ENCODE results near the gene MAP4K4. TPM values are rescaled to one million over a fixed set of nuclear protein-coding genes. Genes with fewer than 3 reads are reported as not detected.

Gene MAP4K4
- total and polyA plus RNA-seq, 2 of the 13 experiments (the other 11 are each of a cell fraction or from before 2014, with no cell fraction given) = 105 to 264 TPM

DNA sequence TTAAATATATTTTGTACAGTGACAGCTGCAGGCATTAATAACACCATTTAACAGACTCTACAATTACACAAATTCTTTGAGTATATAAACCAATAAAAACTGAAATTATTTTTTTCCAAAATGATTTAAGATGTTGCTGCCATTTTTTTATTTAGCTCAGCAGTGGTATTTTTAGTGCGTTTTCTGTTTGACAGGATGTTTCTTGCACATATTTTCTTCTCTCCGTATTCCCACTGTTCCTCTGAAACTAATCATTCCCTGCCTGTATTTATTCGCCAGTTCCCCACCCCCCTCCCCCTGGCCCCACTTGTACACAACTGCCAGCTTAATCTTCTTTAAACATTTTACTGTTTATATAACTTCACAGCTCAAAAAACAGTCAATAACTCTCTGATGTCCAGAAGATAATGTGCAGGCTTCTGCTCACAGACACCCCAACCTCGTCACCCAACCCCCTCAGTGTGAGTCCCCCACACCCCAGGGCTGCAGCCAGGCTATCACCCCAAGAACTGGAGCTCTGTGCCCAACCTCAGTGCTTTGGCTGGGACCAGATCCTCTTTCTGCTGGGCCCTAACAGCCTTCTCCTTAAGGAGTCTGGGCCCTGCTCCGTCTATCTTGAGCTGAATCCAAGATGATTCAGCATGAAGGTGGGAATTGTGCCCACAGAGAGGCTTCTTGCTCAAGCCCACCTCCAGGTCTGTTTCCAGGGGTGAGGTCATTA is 41.6 kb upstream of the MAP4K4 start (continued):
- TF ChIP-seq, protein P1, sequence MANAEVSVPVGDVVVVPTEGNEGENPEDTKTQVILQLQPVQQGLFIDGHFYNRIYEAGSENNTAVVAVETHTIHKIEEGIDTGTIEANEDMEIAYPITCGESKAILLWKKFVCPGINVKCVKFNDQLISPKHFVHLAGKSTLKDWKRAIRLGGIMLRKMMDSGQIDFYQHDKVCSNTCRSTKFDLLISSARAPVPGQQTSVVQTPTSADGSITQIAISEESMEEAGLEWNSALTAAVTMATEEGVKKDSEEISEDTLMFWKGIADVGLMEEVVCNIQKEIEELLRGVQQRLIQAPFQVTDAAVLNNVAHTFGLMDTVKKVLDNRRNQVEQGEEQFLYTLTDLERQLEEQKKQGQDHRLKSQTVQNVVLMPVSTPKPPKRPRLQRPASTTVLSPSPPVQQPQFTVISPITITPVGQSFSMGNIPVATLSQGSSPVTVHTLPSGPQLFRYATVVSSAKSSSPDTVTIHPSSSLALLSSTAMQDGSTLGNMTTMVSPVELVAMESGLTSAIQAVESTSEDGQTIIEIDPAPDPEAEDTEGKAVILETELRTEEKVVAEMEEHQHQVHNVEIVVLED (CRISPR knock-in tag; IDR thresholded peaks at IDR 0.05; ENCODE audit: borderline replicate concordance) = no peak
- TF ChIP-seq NRL (CRISPR knock-in tag; IDR thresholded peaks at IDR 0.05; ENCODE audit: borderline replicate concordance) (no peak), FOSL1 (CRISPR knock-in tag; IDR thresholded peaks at IDR 0.05; ENCODE audit: borderline replicate concordance) (no peak), ZFP41 (CRISPR knock-in tag; IDR thresholded peaks at IDR 0.05; ENCODE audit: borderline replicate concordance) (no peak), ZNF713 (CRISPR knock-in tag; IDR thresholded peaks at IDR 0.05) (no peak), RXRB (CRISPR knock-in tag; IDR thresholded peaks at IDR 0.05; ENCODE audit: borderline replicate concordance) (peak; percentile 54; the same call in 1 of the 2 replicates), DMAP1 (CRISPR knock-in tag; IDR thresholded peaks at IDR 0.05) (no peak), ZBTB8A (CRISPR knock-in tag; IDR thresholded peaks at IDR 0.05; ENCODE audit: borderline replicate concordance, low read depth) (peak; percentile 74; the same call in 1 of the 2 replicates), PRPF4 (IDR thresholded peaks at IDR 0.05; ENCODE audit: low read depth, low read length, poor library complexity, severe bottlenecking) (no peak), ZNF224 (CRISPR knock-in tag; IDR thresholded peaks at IDR 0.05) (peak; percentile 69; the same call in 1 of the 2 replicates), ZNF572 (CRISPR knock-in tag; IDR thresholded peaks at IDR 0.05) (no peak), NR2F1 (CRISPR knock-in tag; IDR thresholded peaks at IDR 0.05) (no peak), ZNF543 (CRISPR knock-in tag; IDR thresholded peaks at IDR 0.05) (0 out of 2 replicates have a peak, but pooled peaks have one; percentile 26), PITX1 (CRISPR knock-in tag; IDR thresholded peaks at IDR 0.05) (peak; percentile 85), ZNF788 (CRISPR knock-in tag; IDR thresholded peaks at IDR 0.05; ENCODE audit: borderline replicate concordance) (peak; percentile 63; the same call in 1 of the 2 replicates)
- TF ChIP-seq, protein P2, sequence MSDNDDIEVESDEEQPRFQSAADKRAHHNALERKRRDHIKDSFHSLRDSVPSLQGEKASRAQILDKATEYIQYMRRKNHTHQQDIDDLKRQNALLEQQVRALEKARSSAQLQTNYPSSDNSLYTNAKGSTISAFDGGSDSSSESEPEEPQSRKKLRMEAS (IDR thresholded peaks at IDR 0.05) = no peak
- TF ChIP-seq, protein P3, sequence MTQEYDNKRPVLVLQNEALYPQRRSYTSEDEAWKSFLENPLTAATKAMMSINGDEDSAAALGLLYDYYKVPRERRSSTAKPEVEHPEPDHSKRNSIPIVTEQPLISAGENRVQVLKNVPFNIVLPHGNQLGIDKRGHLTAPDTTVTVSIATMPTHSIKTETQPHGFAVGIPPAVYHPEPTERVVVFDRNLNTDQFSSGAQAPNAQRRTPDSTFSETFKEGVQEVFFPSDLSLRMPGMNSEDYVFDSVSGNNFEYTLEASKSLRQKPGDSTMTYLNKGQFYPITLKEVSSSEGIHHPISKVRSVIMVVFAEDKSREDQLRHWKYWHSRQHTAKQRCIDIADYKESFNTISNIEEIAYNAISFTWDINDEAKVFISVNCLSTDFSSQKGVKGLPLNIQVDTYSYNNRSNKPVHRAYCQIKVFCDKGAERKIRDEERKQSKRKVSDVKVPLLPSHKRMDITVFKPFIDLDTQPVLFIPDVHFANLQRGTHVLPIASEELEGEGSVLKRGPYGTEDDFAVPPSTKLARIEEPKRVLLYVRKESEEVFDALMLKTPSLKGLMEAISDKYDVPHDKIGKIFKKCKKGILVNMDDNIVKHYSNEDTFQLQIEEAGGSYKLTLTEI (CRISPR knock-in tag; conservative IDR thresholded peaks at IDR 0.05) = no peak
- TF ChIP-seq, protein P4, sequence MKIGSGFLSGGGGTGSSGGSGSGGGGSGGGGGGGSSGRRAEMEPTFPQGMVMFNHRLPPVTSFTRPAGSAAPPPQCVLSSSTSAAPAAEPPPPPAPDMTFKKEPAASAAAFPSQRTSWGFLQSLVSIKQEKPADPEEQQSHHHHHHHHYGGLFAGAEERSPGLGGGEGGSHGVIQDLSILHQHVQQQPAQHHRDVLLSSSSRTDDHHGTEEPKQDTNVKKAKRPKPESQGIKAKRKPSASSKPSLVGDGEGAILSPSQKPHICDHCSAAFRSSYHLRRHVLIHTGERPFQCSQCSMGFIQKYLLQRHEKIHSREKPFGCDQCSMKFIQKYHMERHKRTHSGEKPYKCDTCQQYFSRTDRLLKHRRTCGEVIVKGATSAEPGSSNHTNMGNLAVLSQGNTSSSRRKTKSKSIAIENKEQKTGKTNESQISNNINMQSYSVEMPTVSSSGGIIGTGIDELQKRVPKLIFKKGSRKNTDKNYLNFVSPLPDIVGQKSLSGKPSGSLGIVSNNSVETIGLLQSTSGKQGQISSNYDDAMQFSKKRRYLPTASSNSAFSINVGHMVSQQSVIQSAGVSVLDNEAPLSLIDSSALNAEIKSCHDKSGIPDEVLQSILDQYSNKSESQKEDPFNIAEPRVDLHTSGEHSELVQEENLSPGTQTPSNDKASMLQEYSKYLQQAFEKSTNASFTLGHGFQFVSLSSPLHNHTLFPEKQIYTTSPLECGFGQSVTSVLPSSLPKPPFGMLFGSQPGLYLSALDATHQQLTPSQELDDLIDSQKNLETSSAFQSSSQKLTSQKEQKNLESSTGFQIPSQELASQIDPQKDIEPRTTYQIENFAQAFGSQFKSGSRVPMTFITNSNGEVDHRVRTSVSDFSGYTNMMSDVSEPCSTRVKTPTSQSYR (CRISPR knock-in tag; IDR thresholded peaks at IDR 0.05; ENCODE audit: borderline replicate concordance) = peak; percentile 42; the same call in 1 of the 2 replicates
